ENCODE measurements around the gene MYO3B.

The MYO3B gene

DNA sequence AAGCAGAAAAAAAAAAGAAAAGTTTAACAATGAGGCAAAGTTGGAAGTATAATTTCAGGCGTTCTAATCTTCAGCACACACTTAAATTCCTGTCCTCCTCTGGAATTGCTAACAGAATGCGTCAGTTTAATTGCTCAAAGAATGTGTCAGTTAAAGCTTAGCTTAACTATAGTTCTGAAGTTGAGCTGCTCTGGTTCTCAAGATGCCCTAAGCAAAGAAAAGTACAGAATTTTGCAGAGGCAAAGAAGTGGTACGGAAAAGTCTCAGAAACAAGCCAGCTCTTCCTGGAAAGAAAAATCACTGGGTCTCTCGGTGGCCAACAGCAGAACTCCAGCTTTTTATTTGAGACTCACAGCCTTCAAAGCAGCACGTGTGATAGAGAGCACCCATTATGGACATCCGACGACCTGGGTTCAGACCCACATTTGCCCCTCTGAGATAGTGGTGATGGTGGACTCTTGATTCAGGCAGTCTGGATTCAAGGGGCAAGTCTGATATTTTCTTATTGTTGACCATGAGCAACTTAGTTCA is 22.2 kb upstream of the MYO3B start:
- TF ChIP-seq, protein P1, sequence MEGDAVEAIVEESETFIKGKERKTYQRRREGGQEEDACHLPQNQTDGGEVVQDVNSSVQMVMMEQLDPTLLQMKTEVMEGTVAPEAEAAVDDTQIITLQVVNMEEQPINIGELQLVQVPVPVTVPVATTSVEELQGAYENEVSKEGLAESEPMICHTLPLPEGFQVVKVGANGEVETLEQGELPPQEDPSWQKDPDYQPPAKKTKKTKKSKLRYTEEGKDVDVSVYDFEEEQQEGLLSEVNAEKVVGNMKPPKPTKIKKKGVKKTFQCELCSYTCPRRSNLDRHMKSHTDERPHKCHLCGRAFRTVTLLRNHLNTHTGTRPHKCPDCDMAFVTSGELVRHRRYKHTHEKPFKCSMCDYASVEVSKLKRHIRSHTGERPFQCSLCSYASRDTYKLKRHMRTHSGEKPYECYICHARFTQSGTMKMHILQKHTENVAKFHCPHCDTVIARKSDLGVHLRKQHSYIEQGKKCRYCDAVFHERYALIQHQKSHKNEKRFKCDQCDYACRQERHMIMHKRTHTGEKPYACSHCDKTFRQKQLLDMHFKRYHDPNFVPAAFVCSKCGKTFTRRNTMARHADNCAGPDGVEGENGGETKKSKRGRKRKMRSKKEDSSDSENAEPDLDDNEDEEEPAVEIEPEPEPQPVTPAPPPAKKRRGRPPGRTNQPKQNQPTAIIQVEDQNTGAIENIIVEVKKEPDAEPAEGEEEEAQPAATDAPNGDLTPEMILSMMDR (IDR thresholded peaks at IDR 0.05): no peak

DNA sequence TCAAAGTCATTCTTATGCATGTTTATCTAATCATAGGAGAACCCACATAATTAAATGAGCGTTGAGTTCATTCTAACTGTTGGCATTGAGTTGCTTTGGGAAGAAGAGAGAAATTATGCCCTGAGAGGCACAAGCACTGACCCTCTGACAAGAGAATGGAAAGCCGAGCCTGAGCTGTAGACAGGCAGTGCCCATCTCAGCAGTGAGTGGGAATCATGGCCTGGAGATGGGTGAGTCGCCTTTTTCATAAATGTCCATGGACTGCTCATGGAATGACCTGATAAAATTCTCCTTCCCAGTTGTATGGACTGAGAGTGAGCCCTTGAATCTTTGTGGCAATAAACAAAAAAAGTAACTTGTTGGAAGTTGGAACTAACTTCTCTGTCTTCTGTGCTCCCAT is 21.4 kb upstream of the MYO3B start:
- TF ChIP-seq, protein P1 (IDR thresholded peaks at IDR 0.05): no peak

DNA sequence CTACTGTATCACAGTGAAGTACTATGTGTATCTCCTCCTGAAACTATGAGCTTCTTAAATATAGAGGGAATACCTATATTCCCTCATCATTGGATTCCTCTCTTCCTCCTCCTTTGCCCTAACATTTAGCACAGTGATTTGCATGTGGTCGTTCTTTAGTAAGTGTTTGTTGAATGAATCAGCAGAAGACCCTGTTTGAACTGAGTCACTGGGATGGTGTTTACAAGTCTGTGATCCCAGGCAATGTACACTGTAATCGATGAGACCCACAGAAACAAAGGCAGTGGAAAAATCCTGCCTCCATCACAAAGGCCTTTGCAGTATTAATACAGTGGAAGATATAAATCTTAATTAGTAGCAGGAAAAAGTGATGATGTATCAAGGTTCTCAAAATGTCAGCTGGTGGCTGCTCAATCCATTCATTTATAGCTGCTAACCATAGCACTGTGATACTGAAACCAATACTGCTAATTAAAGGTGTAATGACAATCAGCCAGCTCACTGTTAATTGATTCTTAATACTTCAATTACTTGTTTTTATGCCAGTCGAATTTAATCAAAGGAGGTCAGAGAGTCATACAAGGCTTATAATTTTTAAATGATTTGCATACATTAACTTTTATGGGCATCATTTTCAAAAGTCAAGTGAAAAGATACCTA is 20.8 kb upstream of the MYO3B start:
- TF ChIP-seq, protein P1 (IDR thresholded peaks at IDR 0.05): no peak

DNA sequence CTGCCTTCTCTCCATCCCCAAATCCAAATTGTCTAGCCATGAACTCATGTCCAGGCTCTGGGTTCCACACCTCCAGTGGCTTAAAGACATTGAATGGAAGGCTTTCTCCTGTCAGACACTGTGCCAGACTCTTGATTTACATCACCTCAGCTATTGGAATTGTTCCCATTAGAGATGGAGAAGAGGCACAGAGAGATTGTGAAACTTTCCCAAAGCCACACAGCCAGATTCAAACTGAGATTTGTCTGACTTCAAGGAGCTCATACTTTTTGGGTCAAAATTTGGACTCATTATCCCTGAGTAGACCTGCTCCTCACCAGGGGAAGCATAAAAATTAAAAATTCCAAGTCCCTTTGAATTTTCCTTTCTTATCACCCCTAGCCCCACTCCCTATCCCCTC is 18.9 kb upstream of the MYO3B start:
- TF ChIP-seq, protein P1 (IDR thresholded peaks at IDR 0.05): no peak

DNA sequence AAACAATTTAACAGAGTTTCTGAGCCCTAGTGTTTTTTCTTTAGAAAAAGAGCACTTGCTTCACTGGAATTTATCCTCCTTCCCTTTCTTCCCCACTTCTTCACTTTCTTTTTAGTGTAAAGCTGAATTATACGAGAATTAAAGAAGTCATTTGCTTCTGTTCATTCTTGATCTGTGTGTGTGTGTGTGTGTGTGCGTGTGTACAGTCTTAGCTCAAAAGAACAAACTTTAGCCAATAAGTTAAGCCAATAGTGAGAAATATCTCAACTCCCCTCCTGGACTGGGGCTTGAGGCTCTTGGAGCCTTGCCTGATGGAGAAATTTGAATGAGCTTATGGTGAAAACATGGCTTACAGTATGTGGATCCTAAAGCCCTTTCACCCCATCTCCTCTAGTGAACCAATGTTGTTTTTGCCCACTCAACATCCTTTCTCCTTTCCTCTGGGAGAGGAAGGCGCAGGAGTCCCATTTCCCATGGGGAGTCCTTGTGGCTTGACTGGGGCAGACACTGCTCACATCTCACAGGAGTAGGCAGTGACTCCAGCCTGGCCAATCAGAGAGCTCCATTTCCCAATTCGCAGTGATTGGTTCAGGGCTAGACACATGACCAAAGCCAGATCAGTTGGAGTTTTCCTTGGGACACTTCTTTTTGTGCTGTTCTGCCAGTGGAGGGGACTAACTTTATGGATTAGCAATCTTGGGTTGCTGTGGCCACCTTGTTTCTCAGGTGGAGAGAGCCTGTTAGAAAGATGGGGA is 16.3 kb upstream of the MYO3B start:
- TF ChIP-seq, protein P1 (IDR thresholded peaks at IDR 0.05): no peak

DNA sequence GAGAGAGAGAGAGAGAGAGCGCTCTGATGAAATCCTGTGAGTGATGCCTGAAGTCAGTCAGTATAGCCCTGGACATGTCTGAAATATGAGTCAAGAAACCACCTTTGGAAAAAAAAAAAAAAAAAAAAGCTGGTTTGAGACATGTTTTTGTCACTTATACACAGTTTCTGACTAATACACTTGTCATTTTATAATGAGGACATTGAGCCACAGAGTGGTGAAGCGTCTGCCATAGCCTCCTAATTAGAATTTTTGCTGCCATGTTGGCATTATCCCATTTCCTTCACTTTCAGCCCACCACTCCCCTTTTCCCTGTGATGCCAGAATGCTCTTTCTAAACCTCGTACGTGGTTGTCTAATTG is 15.7 kb upstream of the MYO3B start:
- TF ChIP-seq, protein P1 (IDR thresholded peaks at IDR 0.05): no peak

DNA sequence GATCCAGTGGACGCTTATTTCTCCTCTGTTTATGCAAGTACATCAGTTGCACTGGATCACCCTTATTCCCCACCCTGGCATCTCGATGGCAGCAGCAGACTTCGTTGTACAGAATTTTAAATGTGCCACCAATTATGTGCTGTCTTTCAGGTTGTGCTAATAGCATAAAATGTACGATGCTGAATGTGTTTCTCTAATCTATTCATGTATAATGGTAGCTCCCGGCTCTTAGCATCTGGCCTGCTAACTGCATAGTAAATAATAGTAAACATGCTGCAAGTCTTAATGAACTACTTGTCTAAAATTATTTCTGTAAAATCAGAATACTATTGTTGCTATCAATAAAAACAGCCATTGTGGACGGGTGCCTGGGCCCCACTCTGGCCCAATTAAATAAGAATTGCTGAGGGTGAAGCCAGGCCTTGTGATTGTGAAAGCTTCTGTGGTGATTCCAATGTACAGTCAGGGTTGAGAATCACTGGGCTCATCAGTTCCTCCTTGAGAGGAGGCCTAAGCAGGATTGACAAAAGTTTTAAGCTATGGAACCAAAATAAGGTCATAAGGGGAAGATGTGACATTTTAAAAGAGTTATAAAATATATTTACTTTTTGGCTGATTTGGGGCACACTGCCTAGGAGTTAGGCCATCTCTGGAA is 14.4 kb upstream of the MYO3B start:
- TF ChIP-seq, protein P1 (IDR thresholded peaks at IDR 0.05): no peak
